ENCODE results near the gene CTSF.
"Not testable (repeated sequence)": the region's sequence is repeated elsewhere in the genome, so short reads cannot be mapped to it uniquely, and the experiment has no call there.

The CTSF gene

GRCh38 chr11:66559142-66559865, 9.1 kb downstream of the CTSF start:
- peak; percentile 25 for DNase-seq (ENCODE audit: low spot score)

DNA sequence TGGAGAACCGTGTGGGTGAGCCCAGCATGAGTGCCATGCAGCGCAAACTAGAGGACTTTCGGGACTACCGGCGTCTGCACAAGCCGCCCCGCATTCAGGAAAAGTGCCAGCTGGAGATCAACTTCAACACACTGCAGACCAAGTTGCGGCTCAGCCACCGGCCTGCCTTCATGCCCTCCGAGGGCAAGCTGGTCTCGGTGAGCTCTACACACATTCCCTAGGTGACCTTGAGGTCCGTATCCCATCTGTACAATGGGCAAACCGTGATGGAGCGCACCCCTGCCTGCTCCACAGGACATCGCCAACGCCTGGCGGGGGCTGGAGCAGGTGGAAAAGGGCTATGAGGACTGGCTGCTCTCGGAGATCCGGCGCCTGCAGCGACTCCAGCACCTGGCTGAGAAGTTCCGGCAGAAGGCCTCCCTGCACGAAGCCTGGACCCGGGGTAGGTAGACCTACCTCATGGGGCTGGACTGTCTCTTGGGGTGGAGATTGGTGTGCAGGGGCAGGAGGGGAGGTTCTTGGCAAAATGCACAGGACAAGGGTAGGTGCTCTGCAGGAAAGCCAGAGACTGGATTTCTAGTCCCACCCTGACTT, 10.6 kb downstream of the CTSF start:
- no peak for DNase-seq (ENCODE audit: low spot score)

GRCh38 chr11:66556086-66556485, 12.3 kb downstream of the CTSF start:
- no peak for DNase-seq (ENCODE audit: low spot score)

DNA sequence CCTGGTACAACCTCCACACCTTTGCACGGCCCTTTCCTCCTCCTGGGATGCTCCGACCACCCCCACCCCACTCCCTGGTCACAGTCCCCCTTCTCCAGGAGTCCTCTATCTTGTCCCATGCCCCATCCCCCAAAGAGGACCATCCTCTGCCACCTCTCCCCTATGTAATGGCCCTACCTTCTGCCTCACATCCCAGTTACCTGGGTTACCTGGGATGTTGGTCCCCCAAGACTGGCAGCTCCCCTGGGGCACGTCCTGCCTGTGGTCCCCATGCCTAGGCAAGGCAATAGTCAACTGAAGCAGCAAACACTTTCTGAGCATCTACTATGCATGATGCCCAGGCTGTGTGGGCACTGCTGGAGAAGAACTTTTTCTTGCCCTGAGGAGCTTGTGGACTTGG, 13.0 kb downstream of the CTSF start:
- DNase-seq (ENCODE audit: low spot score): no peak

GRCh38 chr11:66554602-66555001, 13.8 kb downstream of the CTSF start:
- DNase-seq (ENCODE audit: low spot score): no peak

DNA sequence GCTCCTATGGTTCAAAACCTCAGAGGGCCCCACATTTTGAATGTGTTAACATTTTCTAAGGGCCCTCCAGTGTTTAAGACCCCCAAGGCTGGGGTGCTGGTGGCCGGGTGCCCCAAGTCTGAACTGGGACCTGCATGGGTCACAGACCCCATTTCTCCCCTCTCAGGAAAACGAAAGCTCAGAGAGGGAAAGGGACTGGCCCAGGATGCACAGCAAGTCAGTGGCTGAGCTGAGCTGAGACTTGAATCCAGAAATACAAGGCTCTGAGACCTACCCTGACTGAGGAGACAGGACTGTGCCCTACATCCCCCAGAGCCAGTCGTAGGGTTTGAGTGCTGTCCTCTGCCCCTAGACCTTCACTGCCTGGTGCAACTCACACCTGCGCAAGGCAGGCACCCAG, 17.5 kb downstream of the CTSF start:
- no peak for DNase-seq (ENCODE audit: low spot score)

- no peak for DNase-seq (ENCODE audit: low spot score)
Observed at GRCh38 chr11:66549696-66550095, 18.7 kb downstream of the CTSF start.

- no peak for DNase-seq (ENCODE audit: low spot score)
Observed at GRCh38 chr11:66548774-66549630, 19.4 kb downstream of the CTSF start.

DNA sequence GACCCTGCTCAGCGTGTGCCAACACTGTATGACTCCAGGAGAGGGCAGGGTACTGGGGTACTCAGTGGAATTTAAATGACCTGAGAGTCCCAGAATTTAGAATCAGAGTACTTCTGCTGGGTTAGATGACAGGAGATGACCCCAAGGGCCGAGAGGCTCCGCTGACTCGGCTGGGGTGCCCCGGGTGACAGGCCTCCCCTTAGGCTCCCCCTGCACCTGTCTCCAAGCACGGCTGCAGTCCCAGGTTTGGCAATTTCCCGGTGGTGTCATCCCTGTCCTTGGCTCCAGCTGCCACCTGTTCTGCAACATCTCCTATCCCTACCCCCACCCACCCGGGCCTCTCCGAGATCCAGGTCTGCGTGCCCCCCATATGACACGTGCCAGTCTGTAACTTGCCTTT, 20.4 kb downstream of the CTSF start:
- no peak for DNase-seq (ENCODE audit: low spot score)

DNA sequence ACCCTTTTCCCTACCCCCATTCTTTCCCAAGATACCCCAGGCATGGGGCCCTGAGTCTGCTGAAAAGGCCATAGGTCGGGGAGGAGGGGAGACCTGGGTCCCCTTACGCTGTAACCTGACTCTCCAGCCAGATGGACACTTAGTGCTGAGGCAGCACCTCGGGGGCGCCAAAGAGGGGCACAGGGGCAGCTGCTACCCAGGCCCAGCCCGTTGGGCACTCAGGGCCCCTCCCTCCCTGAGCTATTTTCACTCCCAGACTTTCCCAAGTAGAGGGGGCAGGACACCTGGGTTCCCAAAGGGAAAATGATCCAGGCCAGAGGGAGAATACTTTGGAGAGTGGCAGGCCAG, 20.8 kb downstream of the CTSF start:
- DNase-seq (ENCODE audit: low spot score): no peak

GRCh38 chr11:66546966-66547661, 21.3 kb downstream of the CTSF start:
- no peak for DNase-seq (ENCODE audit: low spot score)

DNA sequence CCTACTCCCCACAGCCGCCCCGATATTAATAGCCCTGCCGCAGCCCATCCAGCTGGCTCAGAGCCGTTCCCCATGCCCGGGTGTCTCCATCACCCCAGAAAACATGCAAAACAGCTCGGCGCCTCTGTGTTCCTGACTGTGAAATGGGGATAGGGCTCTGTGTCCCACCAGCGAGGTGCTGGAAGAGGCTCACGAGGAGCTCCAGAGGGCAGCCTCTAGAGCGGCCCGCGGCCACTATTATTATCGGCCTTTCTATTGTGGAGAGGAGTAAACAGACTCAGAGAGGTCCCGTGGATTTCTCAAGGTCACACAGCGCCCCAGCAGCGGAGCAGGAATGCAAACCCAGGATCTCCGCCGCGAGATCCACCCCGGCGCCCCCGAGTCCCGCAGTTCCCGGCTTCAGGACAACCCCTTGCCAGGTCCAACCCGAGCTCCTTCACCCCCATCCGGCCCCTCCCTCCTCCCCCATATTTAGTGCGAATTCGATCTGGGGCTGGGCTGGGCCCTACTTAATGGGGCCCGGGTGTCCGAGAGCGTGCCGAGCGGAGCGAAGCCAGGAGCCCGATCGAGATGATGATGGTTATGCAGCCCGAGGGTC, 21.9 kb downstream of the CTSF start, which contains the start of gene ACTN3:
Gene ACTN3 (plus strand): TSS at position 536 of the 598 bp plus-strand sequence. CDS start 35 bp downstream, at position 571.
- peak; percentile 5 for DNase-seq (ENCODE audit: low spot score)

GRCh38 chr11:66545701-66546367, 22.6 kb downstream of the CTSF start, which contains the start of gene ZDHHC24:
TSS of gene ZDHHC24 (minus strand) at chr11:66546048. CDS start at chr11:66546003, 45 bp downstream.
- DNase-seq (ENCODE audit: low spot score): peak; percentile 90

- DNase-seq (ENCODE audit: low spot score): not testable (repeated sequence)
Observed at GRCh38 chr11:66544952-66545351, 23.5 kb downstream of the CTSF start.

- DNase-seq (ENCODE audit: low spot score): peak; percentile 63
Observed at GRCh38 chr11:66543263-66544107, 24.9 kb downstream of the CTSF start.

- no peak for DNase-seq (ENCODE audit: low spot score)
Observed at GRCh38 chr11:66542362-66542761, 26.0 kb downstream of the CTSF start.

DNA sequence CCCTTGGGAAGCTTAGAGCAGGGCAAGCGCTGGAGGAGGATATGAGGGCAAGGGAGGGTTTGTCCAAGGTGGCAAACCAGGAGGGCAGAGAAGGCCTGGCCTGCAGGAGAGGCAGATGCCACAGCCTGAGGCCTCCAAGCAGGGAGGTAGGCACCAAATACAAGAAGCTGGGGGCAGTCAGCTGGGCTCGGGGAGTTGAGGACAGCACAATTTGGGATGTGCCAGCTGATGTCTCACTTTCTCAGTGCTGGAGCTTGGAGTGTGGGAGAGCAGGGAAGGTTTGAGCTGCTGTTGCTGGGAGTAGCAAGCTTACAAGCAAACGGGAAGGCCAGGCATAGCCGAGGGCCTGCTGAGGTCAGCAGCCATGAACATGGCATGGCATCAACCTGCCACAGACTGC, 26.5 kb downstream of the CTSF start:
- no peak for DNase-seq (ENCODE audit: low spot score)

- DNase-seq (ENCODE audit: low spot score): not testable (repeated sequence)
Observed at GRCh38 chr11:66540598-66540997, 27.8 kb downstream of the CTSF start.

- no peak for DNase-seq (ENCODE audit: low spot score)
Observed at GRCh38 chr11:66539870-66540213, 28.6 kb downstream of the CTSF start.

- DNase-seq (ENCODE audit: low spot score): no peak
Observed at GRCh38 chr11:66539170-66539869, 29.1 kb downstream of the CTSF start.
